GM18526 (cell line): ENCODE data around the gene RNU1-2.

ENCODE experiments used
- POLR2A ChIP-seq: IDR thresholded peaks from 3 replicates; pipeline ENCODE4 v1.6.1; 2011; ENCODE audit not compliant: insufficient read length; ENCODE audit errors: extremely low read depth

RNU1-2 gene

DNA sequence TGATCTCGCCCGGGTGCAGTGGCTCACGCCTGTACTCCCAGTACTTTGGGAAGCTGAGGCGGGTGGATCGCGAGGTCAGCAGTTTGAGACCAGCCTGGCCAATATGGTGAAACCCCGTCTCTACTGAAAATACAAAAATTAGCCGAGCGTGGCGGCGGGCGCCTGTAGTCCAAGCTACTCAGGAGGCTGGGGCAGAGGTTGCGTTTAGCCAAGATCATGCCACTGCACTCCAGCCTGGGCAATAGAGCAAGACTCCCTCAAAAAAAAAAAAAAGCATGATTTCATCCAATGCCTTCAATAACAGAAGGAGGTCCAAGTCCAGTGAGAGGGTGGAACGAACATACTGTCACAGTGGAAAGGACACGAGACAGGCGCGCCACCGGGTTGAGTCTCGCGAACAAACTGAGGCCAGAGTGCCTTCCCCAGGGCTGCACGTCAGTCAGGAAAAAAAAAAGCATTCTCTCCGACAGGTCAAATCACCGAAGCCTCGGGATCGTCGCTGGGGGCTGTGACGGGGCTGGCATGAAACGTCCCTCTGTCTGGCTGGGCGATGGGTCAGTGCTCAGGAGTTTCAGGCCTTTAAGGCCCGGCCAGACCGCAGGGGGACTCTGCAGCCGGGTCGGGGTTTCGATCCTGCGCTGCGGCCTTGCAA, 17.5 kb downstream of the RNU1-2 start:
- no peak for TF ChIP-seq POLR2A

DNA sequence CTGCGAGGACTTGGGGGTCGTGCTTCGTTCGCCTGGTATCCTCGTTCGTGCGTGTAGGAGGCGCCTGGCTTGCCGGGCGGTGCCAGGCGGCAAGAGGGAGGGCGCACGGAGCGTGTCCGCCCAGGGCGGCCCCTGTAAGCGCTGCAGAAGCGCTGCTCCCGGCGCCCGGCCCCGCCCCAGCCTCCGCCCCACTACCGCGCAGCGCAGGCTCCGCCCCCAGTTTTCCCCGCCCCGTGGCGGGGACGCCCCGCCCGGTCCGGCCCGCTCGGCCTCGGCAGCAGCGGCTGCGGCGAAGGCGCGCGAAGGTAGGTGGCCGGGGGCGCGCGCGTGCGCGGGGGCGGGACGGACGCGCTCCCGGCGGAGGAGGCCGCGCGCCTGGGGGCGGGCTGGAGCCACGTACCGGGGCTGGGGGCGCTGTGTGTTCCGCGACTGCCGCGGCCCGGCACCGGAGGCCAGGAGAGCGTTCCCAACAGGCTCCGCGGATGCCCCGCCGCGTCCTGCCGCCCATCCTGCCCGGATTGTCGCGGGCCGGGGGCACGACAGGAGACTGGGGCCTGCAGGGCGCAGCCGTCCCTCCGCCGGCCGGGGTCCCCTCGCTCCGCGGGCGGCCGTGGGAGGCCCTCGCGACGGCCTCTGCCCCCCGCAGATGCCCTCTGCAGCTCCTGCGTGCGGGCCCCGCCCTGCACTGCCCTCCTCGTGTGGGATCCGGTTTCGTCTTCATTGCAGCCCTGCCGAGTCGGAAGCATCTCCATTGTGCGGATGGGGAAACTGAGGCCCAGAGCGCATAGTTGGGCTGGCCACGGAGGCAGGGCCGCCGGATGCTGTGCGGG, 18.3 kb downstream of the RNU1-2 start:
- peak; percentile 33 for TF ChIP-seq POLR2A

DNA sequence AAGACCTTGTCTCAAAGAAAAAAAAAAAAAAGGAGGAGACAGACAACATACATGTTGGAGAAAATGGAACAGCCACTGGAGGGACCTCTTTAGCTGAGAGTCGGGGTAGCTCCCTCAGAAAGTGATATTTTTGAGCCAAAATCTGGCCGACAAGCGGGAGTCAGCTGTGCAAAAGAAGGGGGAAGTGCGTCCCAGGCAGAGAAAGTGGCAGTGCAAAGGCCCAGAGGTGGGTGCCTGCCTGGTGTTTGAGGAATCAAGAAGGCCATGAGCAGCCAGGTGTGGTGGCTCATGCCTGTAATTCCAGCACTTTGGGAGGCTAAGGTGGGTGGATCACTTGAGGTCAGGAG, 19.8 kb downstream of the RNU1-2 start:
- TF ChIP-seq POLR2A = no peak

DNA sequence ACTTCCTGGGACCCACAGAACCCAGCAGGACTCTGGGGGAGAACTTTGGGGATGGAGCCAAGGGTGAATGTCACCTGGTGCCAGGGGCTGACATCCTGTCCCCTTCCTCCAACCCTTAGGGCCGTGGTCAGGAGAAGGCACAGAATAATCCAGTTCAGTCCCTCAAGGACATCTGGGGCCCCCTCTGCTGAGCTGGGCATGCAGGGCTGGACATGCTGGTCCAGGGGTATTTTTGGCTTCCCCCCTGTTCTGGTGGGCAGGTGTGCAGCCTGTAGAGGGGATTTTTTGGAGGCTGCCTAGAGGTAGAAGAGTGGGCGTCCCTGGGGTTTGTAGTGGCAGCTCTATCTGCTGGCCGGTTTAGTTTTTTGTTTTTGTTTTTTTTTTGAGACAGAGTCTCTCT, 22.6 kb downstream of the RNU1-2 start:
- TF ChIP-seq POLR2A = no peak

DNA sequence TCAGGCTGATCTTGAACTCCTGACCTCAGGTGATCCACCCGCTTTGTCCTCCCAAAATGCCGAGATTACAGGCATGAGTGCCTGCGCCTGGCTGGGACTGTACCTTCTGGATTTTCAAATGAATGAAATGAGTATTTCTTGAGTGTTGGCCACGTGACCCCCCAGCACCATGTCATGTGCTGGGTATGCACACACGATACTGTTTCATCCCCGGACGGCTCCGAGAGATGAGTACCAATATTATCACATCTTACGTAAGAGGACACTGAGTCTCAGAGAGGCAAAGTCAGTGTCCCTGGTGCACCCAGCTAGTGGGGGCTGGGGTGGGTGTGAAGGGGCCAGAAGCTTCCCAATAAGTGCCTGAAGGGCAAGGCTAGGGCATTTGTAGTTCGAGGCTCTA, 25.2 kb downstream of the RNU1-2 start:
- TF ChIP-seq POLR2A = no peak

DNA sequence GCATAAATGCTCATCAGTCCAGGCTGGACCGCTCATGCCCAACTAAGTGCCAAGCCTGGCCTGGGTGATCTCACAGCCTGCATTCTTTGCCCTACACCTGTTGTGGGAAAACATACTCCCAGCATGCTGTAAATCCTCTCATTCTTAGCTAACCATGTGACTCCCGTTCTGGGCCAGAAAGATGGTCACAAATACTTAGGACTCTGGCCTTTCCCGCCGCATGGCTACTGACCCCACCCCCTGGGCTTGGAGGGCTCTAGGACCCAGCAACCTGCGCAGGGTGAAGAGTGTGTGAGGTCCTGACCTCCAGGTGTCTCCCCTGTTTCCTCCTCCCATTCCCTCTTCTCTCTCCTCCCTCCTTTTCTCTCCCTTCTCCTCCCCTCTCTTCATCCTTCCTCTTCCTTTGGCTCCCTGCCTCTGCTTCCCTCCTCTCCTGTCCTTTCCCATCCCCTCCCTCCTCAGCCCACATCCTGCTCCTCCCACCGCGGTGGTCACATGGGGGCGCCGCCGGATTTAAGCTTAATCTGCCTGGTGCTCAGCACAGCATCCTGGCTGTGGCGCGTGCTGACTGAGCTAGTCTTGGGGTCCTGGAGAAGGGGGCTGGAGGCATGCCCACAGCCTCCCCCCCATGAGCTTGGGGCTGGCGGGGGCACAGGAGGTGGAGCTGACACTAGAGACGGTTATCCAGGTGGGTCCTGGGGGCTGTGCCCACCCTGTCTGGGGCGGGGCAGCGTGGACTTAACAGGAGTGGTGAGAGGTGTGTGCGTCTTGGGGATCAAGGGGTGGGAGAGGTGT, 25.8 kb downstream of the RNU1-2 start, which contains the start of gene CROCC:
TSS of gene CROCC (plus strand) at position 541 of the 795 bp plus-strand sequence. CDS start at position 629, 88 bp downstream.
- TF ChIP-seq POLR2A = no peak

DNA sequence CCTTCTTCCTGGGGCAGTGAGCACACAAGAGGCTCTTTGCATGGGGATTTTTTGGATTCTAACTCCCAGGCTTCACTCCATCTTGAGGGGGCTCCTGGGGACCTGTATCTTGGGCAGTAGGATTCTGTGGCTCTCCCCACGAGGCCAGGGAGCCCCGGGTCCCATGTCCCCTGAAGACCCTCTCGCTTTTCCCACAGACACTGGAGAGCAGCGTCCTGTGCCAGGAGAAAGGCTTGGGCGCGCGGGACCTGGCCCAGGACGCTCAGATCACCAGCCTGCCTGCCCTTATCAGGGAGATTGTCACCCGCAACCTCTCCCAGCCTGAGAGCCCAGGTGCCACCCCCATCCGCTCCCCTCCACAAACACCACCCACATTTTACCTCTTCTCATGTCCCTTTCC, 26.7 kb downstream of the RNU1-2 start:
- no peak for TF ChIP-seq POLR2A

DNA sequence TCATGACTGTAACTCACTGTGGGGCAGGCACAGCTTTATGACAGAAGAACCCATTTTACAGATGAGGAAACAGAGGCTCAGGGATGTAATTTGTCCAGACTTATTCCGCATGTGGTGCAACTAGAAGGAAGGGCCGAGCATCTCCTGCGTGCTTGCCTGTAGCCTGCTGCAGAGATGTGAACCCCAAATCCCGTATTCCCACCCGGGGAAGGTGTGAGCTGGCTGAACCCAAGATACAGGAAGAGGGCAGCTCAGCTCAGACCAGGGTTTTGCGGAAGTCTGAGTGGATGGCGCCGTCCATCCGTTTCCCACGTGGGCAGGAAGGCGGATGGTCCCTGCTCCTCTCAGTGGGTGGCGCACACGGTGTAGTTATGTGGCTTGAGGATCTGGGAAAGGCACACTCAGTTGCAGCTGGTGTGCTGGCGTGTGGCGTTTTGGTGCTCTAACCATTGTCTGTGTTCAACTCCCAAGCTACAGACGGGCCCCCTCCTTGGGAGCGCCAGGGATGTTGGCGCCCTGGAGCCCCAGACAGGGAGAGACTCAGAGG, 27.2 kb downstream of the RNU1-2 start:
- TF ChIP-seq POLR2A = no peak

DNA sequence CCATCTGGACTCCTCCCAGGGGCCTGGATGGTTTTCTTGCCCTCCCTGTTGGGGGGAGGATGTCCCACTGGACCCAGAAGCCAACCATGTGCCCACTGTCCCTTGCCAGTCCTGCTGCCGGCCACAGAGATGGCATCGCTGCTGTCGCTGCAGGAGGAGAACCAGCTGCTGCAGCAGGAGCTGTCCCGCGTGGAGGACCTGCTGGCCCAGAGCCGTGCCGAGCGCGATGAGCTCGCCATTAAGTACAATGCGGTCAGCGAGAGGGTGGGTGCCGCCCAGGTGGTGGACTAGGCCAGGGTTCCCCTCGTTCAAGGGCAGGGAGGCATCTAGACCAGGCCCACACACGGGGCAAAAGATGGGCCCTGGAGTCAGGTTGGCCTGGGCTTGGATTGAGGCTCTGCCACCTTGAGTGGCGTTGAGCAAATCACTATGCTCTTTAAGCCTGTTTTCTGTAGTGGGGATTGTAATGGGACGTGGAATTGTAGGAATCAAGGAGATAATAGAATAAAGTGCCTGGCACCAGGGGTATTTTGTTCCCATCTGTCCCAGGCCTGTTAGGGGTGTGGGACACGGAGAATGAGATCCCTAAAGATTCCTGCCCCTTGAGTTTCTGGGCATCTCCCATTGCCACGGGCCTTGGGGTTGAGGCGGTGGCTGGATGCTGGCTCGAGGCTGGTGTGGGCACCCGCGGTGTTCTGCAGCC, 28.6 kb downstream of the RNU1-2 start:
- no peak for TF ChIP-seq POLR2A

DNA sequence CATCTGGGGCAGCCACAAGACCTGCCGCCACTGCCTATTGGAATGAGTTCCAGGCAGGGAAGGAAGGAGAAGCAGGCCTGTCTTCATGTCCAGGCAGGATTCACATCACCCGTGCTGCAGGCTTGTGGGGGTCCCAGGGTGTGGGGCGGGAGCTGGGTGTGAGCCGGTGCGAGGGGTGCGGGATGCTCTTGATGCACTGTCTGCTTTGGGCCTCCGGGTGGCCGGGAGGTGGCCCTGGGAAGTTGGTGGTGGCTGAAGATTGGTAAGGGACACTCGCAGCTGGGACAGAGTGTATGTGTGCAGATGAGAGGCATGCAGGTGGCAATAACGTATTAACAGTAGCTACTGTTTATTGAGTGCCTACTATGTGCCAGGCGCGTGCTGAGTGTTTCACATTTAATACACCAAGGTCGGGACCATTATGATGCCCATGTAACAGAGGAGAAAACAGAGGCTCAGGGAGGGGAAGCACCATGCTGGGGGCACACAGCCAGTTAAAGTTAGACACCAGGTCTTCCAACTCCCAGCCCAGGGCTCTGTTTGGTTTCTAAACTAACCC, 29.2 kb downstream of the RNU1-2 start:
- TF ChIP-seq POLR2A = no peak

DNA sequence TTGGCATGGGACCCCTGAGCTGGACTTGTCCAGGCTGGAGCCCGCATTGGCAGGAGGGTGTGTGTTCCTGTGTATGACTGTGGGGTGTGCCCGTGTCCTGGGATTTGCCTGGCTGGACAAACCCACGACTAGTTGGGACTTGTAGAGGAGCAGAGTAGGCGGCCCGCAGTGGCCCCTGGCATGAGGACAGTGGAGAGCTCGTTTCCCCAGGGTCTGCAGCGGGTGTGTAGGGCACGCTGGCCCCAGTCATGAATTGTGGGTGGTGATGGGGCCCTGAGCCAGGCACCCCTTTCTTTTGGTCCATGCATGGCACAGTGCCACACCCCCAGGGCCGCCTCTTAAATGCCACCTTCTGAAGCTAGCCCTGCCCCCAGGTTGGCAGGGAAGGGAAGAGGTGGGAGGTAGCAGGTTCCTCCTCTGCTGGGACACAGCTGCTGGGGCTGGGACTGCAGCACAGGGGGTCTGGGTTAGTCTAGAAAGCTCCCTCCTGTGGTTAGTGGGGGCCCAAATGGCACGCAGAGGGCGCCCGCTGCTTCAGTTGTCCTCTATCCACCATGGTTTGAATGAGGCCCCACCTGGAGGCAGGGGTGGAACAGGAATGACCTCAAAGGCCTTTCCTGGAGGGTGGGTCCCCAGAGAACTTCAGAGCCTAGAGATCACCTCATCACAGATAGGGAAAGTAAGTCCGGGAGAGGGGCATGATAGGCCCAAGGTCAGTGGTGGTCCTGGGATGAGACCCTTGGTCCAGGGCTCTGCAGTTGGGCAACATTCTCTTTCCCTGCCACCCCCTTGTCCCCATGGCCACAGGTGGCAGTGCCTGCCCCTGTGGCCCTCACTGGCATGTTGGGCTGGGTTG, 30.1 kb downstream of the RNU1-2 start:
- no peak for TF ChIP-seq POLR2A

DNA sequence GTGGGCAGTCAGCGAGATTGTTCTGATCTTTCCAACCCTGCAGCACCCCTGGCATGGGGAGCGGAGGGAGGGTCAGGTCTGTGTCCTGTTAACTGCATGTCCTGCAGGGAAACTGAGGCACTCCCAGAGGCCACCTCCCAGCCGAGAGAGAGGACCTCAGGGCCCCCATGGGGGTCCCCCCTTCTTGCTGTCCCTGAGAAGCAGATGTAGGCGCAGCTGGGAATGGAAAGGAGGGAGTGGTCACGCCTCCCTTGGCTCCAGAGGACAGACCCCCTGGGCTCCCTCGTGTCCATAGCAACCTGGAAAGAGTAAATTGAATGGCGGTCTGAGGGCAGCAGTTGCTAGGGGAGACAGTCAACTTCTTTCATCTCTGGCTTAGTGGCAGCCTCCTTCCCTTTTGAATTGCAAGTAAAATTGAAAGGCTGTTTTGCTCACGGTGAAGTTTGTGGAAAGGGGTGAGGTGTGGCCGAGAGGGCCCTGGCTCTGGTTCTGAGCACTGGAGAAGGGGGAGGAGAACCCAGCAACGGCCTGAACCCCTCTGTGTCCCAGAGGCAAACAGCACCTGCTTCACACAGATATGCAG, 30.8 kb downstream of the RNU1-2 start:
- no peak for TF ChIP-seq POLR2A

DNA sequence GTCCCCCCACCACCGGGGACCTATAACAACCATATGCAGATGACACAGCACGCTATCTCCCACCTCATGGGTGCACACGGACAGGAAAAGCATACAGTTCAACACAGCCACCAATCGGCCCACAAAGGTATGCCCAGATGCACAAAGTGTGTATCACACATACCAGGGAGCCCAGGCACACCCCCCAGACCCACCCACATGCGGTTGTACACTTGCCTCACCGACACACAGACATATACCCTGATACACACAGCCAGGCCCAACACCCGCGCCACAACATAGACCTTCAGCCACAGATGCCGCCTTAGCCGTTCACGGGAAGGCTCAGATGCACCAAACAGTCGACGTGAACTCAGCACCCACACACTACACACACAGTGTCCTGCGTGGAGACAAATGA, 31.5 kb downstream of the RNU1-2 start:
- no peak for TF ChIP-seq POLR2A
